Keratinocyte (primary cell): ENCODE results near the gene ST6GAL1. TPM values are rescaled to one million over a fixed set of nuclear protein-coding genes. Genes with fewer than 3 reads are reported as not detected.

Source experiments
- DNase-seq: peaks from one replicate; pipeline ENCODE4 v3.0.0-alpha.2; 2011; ENCODE audit warnings: low read depth, missing footprints, low spot score
- FAIRE-seq: peaks from 2 replicates; lab custom pipeline; 2011; peaks lifted over from hg19 to GRCh38; lab: Jason Lieb, UNC
- H2AFZ ChIP-seq: 2 replicates; pipeline ENCODE4 v1.6.0; 2012; ENCODE audit warnings: low read length, control low read depth, inconsistent platforms; ENCODE audit not compliant: control insufficient read depth
- H3K27ac ChIP-seq: 2 replicates; pipeline ENCODE4 v1.5.1; 2011; ENCODE audit warnings: low read length; ENCODE audit not compliant: control insufficient read depth, insufficient read depth
- H3K27me3 ChIP-seq: 3 replicates; pipeline ENCODE4 v1.6.0; 2011; ENCODE audit warnings: low read length; ENCODE audit not compliant: control insufficient read depth, insufficient read depth; ENCODE audit errors: extremely low read depth
- H3K36me3 ChIP-seq, 2 experiments: 2 replicates in 1 of 2; 3 replicates in 1 of 2; pipeline ENCODE4 v1.5.1; 2011; ENCODE audit warnings: low read length in 2 of 2, mild to moderate bottlenecking in 1 of 2; ENCODE audit not compliant: control insufficient read depth in 2 of 2, insufficient read depth in 2 of 2; ENCODE audit errors: extremely low read depth in 1 of 2
- H3K4me1 ChIP-seq: 3 replicates; pipeline ENCODE4 v1.5.1; 2011; ENCODE audit warnings: low read length; ENCODE audit not compliant: control insufficient read depth, insufficient read depth; ENCODE audit errors: extremely low read depth
- H3K4me2 ChIP-seq: 3 replicates; pipeline ENCODE4 v1.6.0; 2011; ENCODE audit warnings: low read depth, low read length; ENCODE audit not compliant: control insufficient read depth, insufficient read depth; ENCODE audit errors: extremely low read depth
- H3K4me3 ChIP-seq, 3 experiments: fragments of 200-600 bp in 1 of 3; sonication (generic) in 1 of 3; 2 replicates in 2 of 3; 3 replicates in 1 of 3; pipeline ENCODE4 v1.5.1; 2011 to 2016; ENCODE audit warnings: low read length in 3 of 3, mild to moderate bottlenecking in 3 of 3, control low read depth in 2 of 3, inconsistent platforms in 1 of 3, low read depth in 1 of 3, mixed read lengths in 1 of 3, mixed run types in 1 of 3, moderate library complexity in 1 of 3; ENCODE audit not compliant: control insufficient read depth in 2 of 3, insufficient read depth in 2 of 3; ENCODE audit errors: extremely low read depth in 1 of 3
- H3K79me2 ChIP-seq: 2 replicates; pipeline ENCODE4 v1.6.0; 2012; ENCODE audit warnings: low read length; ENCODE audit not compliant: control insufficient read depth, insufficient read depth
- H3K9ac ChIP-seq: 3 replicates; pipeline ENCODE4 v1.6.0; 2011; ENCODE audit warnings: low read length; ENCODE audit not compliant: control insufficient read depth, insufficient read depth; ENCODE audit errors: extremely low read depth
- H3K9me1 ChIP-seq: 3 replicates; pipeline ENCODE4 v1.6.0; 2011; ENCODE audit warnings: low read length; ENCODE audit not compliant: control insufficient read depth, insufficient read depth; ENCODE audit errors: extremely low read depth
- H3K9me3 ChIP-seq: 2 replicates; pipeline ENCODE4 v1.5.1; 2012; ENCODE audit warnings: low read depth, low read length; ENCODE audit not compliant: control insufficient read depth
- H4K20me1 ChIP-seq: 3 replicates; pipeline ENCODE4 v1.6.0; 2011; ENCODE audit warnings: low read length; ENCODE audit not compliant: control insufficient read depth, insufficient read depth; ENCODE audit errors: extremely low read depth
- EZH2 ChIP-seq: IDR thresholded peaks from one replicate; pipeline ENCODE4 v1.6.1; 2012; ENCODE audit warnings: inconsistent platforms, mild to moderate bottlenecking, low read length, moderate library complexity
- dilution Hi-C: fragments of 300-500 bp; cut with MboI; formaldehyde crosslinking; loops from one replicate; pipeline ENCODE4 v1.7.0; 2020; ENCODE audit warnings: low sequenced_read_pairs; ENCODE audit not compliant: extremely low pct_ligation_motif_present
- polyA plus RNA-seq, 5 experiments: library from polyadenylated mRNA; depleted of rRNA in 3 of 5; stranded (reverse) in 3 of 5; stranded (forward) in 1 of 5; unstranded in 1 of 5; fragments of >200 nt; gene quantifications; 1 replicate in 1 of 5; 2 replicates in 3 of 5; 3 replicates in 1 of 5; pipeline versions ENCODE4 v1.2.1 to v1.2.3, GENCODE V29; 2011 to 2012; ENCODE audit warnings: missing spikeins in 2 of 5, low read depth in 1 of 5, low replicate concordance in 1 of 5
- TF ChIP-seq, protein P1 (sequence below), 3 experiments: IDR thresholded peaks in 1 of 3; conservative IDR thresholded peaks in 1 of 3; optimal IDR thresholded peaks in 1 of 3; 2 replicates in 2 of 3; 3 replicates in 1 of 3; pipeline versions ENCODE3 to v1.5.1; 2011; ENCODE audit warnings: low read length in 3 of 3, mild to moderate bottlenecking in 3 of 3, moderate library complexity in 2 of 3, control low read depth in 1 of 3, inconsistent platforms in 1 of 3; ENCODE audit not compliant: insufficient read depth in 2 of 3; ENCODE audit errors: extremely low read depth in 1 of 3

ST6GAL1 gene
- polyA plus RNA-seq, 1 donor (not counting 4 experiments of a cell fraction or from before 2014, with no cell fraction given): 7.5 TPM

GRCh38 chr3:186998937-186999368 lies 68.6 kb downstream of the ST6GAL1 start:
- Histone ChIP-seq H3K79me2 (no peaks in the 10 kb centered on the region), H3K9ac (no peak overlapping the region), H3K27me3 (no peaks in the 10 kb centered on the region), H3K4me3 (no peak overlapping the region), H3K4me2 (no peak overlapping the region), H3K9me1 (no peaks in the 10 kb centered on the region), H3K9me3 (no peaks in the 10 kb centered on the region), H3K36me3 (no peaks in the 10 kb centered on the region), H3K4me1 (no peaks in the 10 kb centered on the region), H3K27ac (no peak overlapping the region), H4K20me1 (no peaks in the 10 kb centered on the region), H2AFZ (no peak overlapping the region)
- no peak for DNase-seq
- no peak for FAIRE-seq
- no peak for TF ChIP-seq EZH2
- TF ChIP-seq, protein P1, sequence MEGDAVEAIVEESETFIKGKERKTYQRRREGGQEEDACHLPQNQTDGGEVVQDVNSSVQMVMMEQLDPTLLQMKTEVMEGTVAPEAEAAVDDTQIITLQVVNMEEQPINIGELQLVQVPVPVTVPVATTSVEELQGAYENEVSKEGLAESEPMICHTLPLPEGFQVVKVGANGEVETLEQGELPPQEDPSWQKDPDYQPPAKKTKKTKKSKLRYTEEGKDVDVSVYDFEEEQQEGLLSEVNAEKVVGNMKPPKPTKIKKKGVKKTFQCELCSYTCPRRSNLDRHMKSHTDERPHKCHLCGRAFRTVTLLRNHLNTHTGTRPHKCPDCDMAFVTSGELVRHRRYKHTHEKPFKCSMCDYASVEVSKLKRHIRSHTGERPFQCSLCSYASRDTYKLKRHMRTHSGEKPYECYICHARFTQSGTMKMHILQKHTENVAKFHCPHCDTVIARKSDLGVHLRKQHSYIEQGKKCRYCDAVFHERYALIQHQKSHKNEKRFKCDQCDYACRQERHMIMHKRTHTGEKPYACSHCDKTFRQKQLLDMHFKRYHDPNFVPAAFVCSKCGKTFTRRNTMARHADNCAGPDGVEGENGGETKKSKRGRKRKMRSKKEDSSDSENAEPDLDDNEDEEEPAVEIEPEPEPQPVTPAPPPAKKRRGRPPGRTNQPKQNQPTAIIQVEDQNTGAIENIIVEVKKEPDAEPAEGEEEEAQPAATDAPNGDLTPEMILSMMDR (optimal IDR thresholded peaks at IDR 0.05 in 1 of 3, IDR thresholded peaks at IDR 0.05 in 1 of 3, conservative IDR thresholded peaks at IDR 0.05 in 1 of 3; ENCODE audit: extremely low read depth in 1 of 3, insufficient read depth in 2 of 3, low read length in 3 of 3): no peak
- dilution Hi-C loops: no loop called here

GRCh38 chr3:187000711-187001151 lies 70.4 kb downstream of the ST6GAL1 start:
- DNase-seq: no peak
- dilution Hi-C loops: no loop called here
- Histone ChIP-seq H3K9ac (no peak overlapping the region), H2AFZ (no peak overlapping the region), H3K9me1 (no peaks in the 10 kb centered on the region), H3K27ac (no peak overlapping the region), H3K36me3 (no peaks in the 10 kb centered on the region), H4K20me1 (no peaks in the 10 kb centered on the region), H3K4me2 (no peak overlapping the region), H3K4me1 (no peaks in the 10 kb centered on the region), H3K4me3 (no peak overlapping the region), H3K9me3 (no peaks in the 10 kb centered on the region), H3K79me2 (no peaks in the 10 kb centered on the region), H3K27me3 (no peaks in the 10 kb centered on the region)
- no peak for FAIRE-seq
- TF ChIP-seq EZH2: no peak
- TF ChIP-seq, protein P1 (optimal IDR thresholded peaks at IDR 0.05 in 1 of 3, IDR thresholded peaks at IDR 0.05 in 1 of 3, conservative IDR thresholded peaks at IDR 0.05 in 1 of 3; ENCODE audit: extremely low read depth in 1 of 3, insufficient read depth in 2 of 3, low read length in 3 of 3): no peak
